T-helper 2 cell treated with Interferon-gamma antibody and Interleukin-4, amounts not matched to agents 5 μg/mL and 100 μg/mL, for 36 hours (primary cell): ENCODE data around the gene RNF150.
"Not testable (repeated sequence)": the region's sequence is repeated elsewhere in the genome, so short reads cannot be mapped to it uniquely, and the experiment has no call there.

Source experiments
- DNase-seq: peaks from one replicate; pipeline ENCODE4 v3.0.0; 2021; ENCODE audit warnings: low spot score
- H3K27ac Mint-ChIP-seq: one replicate; pipeline ENCODE4 v1.8.0; 2021; ENCODE audit warnings: mild to moderate bottlenecking, mixed read lengths
- H3K27me3 Mint-ChIP-seq: one replicate; pipeline ENCODE4 v1.8.0; 2021; ENCODE audit warnings: low read depth, mixed read lengths
- H3K36me3 Mint-ChIP-seq: one replicate; pipeline ENCODE4 v1.8.0; 2021; ENCODE audit warnings: low read depth, mixed read lengths
- H3K4me1 Mint-ChIP-seq: one replicate; pipeline ENCODE4 v1.8.0; 2021; ENCODE audit warnings: low read depth, mixed read lengths
- H3K4me3 Mint-ChIP-seq: one replicate; pipeline ENCODE4 v1.8.0; 2022; ENCODE audit warnings: mild to moderate bottlenecking, moderate library complexity, mixed read lengths
- H3K9me3 Mint-ChIP-seq: one replicate; pipeline ENCODE4 v1.8.0; 2021; ENCODE audit warnings: mixed read lengths

The RNF150 gene

DNA sequence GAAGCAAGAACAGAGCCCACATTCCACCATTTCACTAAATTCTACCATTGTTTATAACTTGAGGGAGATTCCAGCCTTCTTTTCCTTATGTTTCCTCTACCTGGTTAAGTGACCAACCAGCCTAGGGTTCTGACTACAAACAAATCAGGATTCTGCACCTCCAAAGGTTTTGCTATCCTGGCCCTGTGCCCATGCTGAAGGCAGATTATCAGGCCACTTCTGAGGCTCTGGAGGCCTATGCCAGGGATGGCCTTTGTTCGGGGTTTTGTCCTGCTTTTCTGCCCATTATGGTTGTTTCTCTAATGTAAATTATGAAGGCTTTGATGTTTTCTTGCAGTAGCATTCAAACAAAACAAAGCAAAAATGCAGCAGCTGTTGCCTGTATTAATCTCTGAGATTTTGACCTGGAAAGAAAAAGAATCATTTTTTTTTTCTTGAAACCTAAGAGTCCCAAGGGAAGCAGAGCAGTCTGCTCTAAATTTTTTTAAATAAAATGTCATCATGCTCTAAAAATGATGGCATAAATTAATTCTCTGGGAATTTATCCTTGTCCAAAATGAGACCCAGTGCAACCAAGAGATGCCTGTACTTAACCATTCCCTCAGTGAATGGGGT lies 55.6 kb downstream of the RNF150 start:
- no peak overlapping the region for H3K27ac Mint-ChIP-seq
- DNase-seq = no peak
- no peaks in the 10 kb centered on the region for H3K4me1 Mint-ChIP-seq
- H3K27me3 Mint-ChIP-seq = no peaks in the 10 kb centered on the region
- H3K4me3 Mint-ChIP-seq = no peak overlapping the region
- no peaks in the 10 kb centered on the region for H3K9me3 Mint-ChIP-seq
- no peaks in the 10 kb centered on the region for H3K36me3 Mint-ChIP-seq

DNA sequence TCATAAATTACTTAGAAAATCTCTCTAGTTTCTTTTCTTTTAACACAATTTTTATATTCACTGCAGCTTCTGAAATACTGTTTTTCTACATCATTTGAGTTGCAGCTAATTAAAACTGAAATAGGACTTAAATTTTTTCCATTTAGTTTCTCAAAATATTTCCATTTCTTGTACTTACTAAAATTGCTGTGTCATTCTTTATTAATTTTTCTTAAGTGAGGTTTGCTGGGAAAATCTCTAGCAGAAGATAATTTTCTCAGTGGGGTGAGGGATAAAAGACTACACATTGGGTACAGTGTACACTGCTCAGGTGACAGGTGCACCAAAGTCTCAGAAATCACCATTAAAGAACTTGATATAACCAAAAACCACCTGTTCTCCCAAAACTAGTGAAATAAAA lies 57.7 kb downstream of the RNF150 start:
- H3K27me3 Mint-ChIP-seq = no peaks in the 10 kb centered on the region
- no peaks in the 10 kb centered on the region for H3K36me3 Mint-ChIP-seq
- no peaks in the 10 kb centered on the region for H3K4me1 Mint-ChIP-seq
- H3K4me3 Mint-ChIP-seq = no peak overlapping the region
- no peaks in the 10 kb centered on the region for H3K9me3 Mint-ChIP-seq
- no peak for DNase-seq
- H3K27ac Mint-ChIP-seq = no peak overlapping the region

DNA sequence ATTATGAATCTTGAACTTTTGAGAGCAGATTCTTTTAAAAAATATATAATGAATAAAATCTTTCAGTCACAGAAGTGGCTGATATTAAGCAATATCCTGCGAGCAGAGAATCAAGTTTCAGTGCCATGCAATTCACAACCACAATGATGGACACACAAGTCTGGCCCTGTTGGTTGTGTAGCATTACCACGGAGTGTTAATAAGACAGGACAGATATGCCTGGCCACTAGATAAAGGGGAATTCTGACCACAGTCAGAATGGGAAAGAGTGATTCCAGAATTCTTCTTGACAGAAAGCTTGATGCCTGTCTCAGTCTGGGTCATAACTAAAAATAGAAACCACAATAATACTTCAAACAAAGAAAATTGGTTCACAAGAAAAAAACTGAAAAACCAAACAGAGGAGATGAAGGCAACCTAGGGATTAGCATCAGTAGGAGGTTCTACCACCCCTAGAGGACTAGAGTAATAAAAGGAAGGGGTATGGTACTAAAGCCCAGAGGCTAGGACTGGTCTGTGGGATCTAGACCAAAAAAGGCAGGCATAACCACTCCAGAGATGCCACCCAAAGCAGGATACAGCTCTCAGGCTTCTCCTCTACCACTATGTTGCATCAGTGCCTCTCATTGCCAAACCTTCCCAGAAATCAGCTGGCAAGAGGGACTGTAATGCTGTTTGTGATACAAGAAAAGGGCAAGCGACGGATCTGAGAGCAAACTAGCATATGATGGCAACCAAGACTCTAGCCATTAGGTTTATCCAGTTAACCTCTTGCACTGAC lies 59.0 kb downstream of the RNF150 start:
- no peaks in the 10 kb centered on the region for H3K4me1 Mint-ChIP-seq
- no peaks in the 10 kb centered on the region for H3K27me3 Mint-ChIP-seq
- no peak for DNase-seq
- H3K9me3 Mint-ChIP-seq = no peaks in the 10 kb centered on the region
- H3K27ac Mint-ChIP-seq = no peak overlapping the region
- H3K36me3 Mint-ChIP-seq = no peaks in the 10 kb centered on the region
- H3K4me3 Mint-ChIP-seq = no peak overlapping the region

DNA sequence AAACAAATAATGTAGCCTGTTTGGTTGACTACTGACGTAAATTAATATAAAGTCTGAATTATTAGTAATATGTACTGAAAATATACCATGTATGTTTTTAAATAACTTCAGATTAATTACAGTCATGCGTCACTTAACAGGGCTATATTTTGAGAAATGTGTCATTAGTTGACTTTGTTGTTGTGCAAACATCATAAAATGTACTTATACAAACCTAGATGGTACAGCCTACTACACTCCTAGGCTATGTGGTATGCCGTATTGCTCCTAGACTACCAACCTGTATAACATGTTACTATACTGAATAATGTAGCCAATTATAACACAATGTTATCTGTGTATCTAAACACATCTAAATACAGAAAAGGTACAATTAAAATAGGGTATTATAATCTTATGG lies 66.6 kb downstream of the RNF150 start:
- Mint-ChIP-seq H3K4me1 (no peaks in the 10 kb centered on the region), H3K4me3 (no peak overlapping the region), H3K27ac (no peak overlapping the region), H3K27me3 (no peaks in the 10 kb centered on the region), H3K36me3 (no peaks in the 10 kb centered on the region), H3K9me3 (no peaks in the 10 kb centered on the region)
- DNase-seq = no peak

DNA sequence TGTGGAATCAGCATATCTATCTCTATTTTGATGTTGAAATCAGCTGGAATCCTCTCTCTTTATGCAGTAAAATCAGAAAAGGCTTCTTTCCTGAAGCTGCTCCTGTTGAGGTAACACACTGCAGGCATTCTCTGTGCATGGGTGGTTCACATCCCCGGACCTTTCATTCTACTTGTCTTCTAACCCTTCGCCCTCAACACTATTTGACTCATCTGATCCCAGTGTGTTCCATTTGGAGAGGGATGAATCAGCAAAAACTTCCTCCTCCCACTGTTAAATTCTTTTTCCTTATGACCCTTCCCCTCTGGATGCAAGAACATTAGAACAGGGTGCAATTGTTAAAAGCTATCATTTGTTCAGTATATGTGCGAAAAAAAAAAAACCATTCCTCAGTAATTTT lies 67.4 kb downstream of the RNF150 start:
- no peak for DNase-seq
- no peak overlapping the region for H3K4me3 Mint-ChIP-seq
- no peaks in the 10 kb centered on the region for H3K4me1 Mint-ChIP-seq
- no peaks in the 10 kb centered on the region for H3K36me3 Mint-ChIP-seq
- H3K27ac Mint-ChIP-seq = no peak overlapping the region
- H3K9me3 Mint-ChIP-seq = no peaks in the 10 kb centered on the region
- H3K27me3 Mint-ChIP-seq = no peaks in the 10 kb centered on the region

DNA sequence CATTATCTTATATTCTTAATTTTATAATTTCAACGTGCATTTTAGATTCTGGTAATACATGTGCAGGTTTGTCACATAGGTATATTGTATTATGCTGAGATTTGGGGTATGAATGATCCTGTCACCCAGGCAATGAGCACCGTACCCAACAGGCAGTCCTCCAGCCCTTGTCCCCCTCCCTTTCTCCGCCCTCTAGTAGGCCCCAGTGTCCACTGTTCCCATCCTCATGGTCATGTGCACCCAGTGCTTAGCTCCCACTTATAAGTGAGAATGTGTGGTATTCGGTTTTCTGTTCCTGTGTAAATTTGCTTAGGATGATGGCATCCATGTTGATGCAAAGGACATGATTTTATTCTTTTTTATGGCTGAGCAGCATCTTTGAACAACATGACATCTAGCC lies 70.6 kb downstream of the RNF150 start:
- H3K9me3 Mint-ChIP-seq = no peaks in the 10 kb centered on the region
- H3K27me3 Mint-ChIP-seq = no peaks in the 10 kb centered on the region
- H3K4me3 Mint-ChIP-seq = no peak overlapping the region
- no peak for DNase-seq
- H3K27ac Mint-ChIP-seq = no peak overlapping the region
- H3K4me1 Mint-ChIP-seq = no peaks in the 10 kb centered on the region
- H3K36me3 Mint-ChIP-seq = no peaks in the 10 kb centered on the region

DNA sequence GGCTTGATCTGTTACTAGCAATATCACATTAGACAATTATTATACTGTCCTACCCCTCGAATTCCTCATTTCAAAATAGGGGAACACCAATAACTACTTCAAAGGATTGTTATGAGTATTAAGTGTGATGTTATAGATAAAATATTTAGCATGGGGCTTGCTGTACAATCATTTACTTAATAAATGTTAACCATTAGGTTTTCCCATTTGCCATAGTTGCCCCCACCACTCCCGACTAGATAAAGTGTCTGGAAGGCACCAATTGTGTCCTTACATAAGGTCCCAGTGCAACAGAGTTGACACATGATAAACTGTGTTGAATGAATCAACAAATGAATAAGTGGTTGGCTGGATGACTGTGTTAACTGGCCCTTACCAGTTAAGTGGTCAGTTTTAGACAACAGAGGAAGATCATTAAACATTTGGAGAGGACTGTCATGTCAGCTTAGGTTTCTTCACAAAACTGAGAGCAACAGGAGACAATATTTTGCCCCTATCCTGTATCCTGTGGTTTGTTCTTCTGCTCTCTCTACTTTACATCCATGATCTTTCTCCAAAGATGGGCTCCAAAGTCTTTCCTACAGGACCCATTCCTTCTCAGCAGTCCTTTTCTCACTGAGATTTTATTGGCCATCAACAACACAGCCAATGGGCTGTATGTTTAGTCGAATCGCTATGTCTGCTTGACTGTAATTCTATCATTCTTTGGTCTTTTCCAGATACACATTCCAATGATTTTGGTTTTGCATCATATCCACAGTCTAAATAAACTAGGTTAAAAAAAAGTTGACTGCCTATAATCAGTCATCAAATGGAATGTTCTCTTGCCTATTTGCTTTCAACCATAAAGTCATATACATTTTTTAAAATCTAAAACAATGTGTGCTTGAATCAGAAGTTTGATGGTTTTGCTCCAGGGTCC lies 74.4 kb downstream of the RNF150 start:
- DNase-seq = no peak
- Mint-ChIP-seq H3K9me3 (no peaks in the 10 kb centered on the region), H3K36me3 (no peaks in the 10 kb centered on the region), H3K27ac (no peak overlapping the region), H3K4me3 (no peak overlapping the region), H3K27me3 (no peaks in the 10 kb centered on the region), H3K4me1 (no peaks in the 10 kb centered on the region)

DNA sequence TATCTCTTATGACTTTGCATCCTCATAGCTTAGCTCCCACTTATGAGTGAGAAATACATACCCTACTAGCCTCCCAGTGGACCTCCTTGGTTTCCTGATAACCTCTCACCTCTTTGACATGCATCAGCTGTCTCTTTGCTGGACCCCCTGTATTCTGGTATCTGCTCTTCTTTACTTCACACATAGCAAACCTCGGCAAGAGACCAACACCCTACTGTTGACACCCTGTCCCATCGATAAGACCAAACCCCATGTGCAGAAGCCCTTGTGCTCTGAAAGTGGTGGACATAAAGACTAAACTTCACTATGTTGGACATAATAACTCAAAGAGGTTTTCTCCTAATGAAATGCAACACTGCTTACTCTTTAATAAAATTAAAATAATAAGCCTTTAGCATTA lies 75.7 kb downstream of the RNF150 start:
- no peaks in the 10 kb centered on the region for H3K36me3 Mint-ChIP-seq
- no peak for DNase-seq
- no peaks in the 10 kb centered on the region for H3K27me3 Mint-ChIP-seq
- H3K4me1 Mint-ChIP-seq = no peaks in the 10 kb centered on the region
- no peak overlapping the region for H3K27ac Mint-ChIP-seq
- no peak overlapping the region for H3K4me3 Mint-ChIP-seq
- no peaks in the 10 kb centered on the region for H3K9me3 Mint-ChIP-seq

DNA sequence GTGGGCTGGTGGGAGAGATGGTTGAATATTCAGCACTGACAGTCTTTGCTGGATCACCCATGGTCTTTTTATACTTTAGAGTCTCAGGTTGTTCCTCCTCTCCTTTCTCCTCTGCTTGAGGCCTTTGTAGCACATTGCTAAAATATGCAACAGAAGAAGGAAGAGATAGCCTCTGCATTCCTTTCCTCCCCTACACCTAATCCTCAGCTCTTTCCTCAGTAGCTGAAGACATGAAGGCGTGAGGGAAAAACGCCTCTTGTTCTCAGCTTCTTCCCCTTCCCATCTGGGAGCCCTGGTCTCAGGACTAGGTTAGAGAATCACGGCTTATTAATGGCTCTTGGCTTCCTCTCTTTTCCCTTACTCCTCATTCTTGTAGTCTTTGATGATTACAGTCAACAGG lies 76.8 kb downstream of the RNF150 start:
- Mint-ChIP-seq H3K27me3 (no peaks in the 10 kb centered on the region), H3K4me1 (no peaks in the 10 kb centered on the region), H3K36me3 (no peaks in the 10 kb centered on the region), H3K9me3 (peaks cover 6% of the 10 kb centered on the region), H3K4me3 (no peak overlapping the region), H3K27ac (no peak overlapping the region)
- no peak for DNase-seq

DNA sequence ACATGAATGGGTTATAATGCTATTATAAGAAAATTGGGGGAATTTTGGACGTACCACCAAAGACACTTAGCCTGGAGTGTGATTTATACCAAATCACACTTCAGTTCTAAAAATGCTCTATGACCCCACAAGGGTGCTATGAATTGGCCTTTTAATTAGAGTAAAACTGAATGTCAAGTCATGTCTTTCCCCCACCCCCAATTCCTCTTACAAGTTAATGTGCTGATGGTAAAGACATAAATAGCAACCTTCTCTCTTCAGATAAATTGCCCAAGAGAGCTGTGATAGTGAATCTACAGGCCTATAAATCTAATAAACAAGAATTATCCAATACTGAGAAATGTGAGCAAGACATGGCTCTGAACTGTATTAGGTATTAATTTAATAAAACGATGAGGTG lies 78.8 kb downstream of the RNF150 start:
- H3K9me3 Mint-ChIP-seq = peaks cover 9% of the 10 kb centered on the region
- H3K27me3 Mint-ChIP-seq = no peaks in the 10 kb centered on the region
- H3K36me3 Mint-ChIP-seq = no peaks in the 10 kb centered on the region
- H3K4me3 Mint-ChIP-seq = no peak overlapping the region
- no peak for DNase-seq
- no peaks in the 10 kb centered on the region for H3K4me1 Mint-ChIP-seq
- no peak overlapping the region for H3K27ac Mint-ChIP-seq

DNA sequence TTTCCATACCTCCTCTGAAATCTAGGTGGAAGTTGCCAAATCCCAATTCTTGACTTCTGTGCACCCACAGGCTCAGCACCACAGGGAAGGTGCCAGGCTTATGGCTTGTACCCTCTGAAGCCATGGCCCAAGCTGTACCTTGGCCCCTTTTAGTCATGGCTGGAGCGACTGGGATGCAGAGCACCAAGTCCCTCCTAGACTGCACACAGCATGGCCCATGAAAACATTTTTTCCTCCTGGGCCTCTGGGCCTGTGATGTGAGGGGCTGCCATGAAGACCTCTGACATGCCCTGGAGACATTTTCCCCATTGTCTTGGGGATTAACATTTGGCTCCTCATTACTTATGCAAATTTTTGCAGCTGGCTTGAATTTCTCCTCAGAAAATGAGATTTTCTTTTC lies 82.3 kb downstream of the RNF150 start:
- not testable (repeated sequence) for H3K4me1 Mint-ChIP-seq, H3K27ac Mint-ChIP-seq, DNase-seq, H3K9me3 Mint-ChIP-seq, H3K27me3 Mint-ChIP-seq, H3K4me3 Mint-ChIP-seq, H3K36me3 Mint-ChIP-seq

DNA sequence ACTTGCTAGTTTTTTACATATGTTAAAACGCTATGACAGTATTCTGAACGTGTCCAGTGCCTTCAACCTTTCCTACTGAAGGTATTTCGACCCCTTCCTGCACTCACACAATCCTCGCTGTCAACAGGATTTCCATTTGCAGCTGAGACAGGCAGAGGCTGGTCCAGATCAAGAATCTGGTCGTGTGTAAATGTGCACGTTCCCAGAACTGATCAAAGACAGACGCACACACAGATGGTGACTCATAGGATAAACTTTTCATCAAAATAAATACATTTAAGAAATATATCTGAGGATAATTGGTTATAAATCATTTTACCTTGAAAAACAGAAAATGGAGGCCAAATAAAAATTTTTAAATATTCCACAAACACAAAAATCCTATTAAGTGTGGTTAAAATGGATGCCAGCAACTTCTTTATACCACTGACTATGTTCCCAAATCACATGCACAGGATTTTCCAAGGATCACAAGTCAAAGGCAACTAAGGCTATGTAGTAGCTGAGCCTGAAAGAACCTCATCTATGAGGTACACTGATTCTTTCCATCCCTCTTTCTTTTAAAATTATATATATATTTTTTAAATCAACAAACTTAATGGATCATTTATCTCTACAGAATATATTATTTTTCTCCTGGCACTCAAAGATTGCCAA lies 85.9 kb downstream of the RNF150 start:
- no peaks in the 10 kb centered on the region for H3K36me3 Mint-ChIP-seq
- no peak overlapping the region for H3K27ac Mint-ChIP-seq
- no peak overlapping the region for H3K4me3 Mint-ChIP-seq
- DNase-seq = no peak
- H3K9me3 Mint-ChIP-seq = peaks cover 9% of the 10 kb centered on the region
- H3K27me3 Mint-ChIP-seq = no peaks in the 10 kb centered on the region
- H3K4me1 Mint-ChIP-seq = no peaks in the 10 kb centered on the region

DNA sequence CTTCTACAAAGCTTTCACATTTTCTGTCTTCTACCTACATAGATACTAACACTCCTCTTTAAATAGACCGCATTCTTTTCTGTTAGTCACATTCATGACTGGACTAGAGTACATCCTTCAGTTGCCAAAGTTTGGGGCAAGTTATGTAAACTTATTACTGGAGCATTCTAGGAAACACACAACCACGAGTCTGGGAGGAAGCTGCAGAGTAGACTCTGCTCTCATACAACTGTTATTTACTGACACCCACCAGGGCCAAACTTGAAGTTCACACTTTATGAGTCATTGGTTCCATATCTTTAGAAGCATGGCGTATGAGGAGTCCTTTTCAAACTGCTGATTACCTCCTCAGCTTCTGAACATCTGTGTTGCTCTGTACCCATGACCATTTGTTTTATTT lies 87.0 kb downstream of the RNF150 start:
- Mint-ChIP-seq H3K27me3 (no peaks in the 10 kb centered on the region), H3K27ac (no peak overlapping the region)

DNA sequence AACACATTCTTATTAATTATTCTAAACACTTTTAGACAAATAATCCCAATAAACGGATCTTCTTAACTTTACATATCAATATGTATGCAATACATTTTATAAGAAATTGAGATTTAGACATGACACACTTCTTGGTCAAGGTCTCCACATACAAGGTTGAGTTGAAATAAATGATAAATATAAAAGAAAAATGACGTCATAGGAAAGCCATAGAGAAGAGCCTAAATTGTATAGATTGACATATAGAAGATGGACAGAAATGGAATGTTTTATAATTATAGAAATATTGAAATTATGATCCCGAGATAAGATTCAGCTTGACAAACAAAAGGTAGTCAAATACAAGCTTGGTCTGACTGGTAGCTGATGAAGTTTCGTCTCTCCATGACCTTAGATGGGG lies 87.4 kb downstream of the RNF150 start:
- no peaks in the 10 kb centered on the region for H3K27me3 Mint-ChIP-seq
- no peaks in the 10 kb centered on the region for H3K4me1 Mint-ChIP-seq
- H3K9me3 Mint-ChIP-seq = no peaks in the 10 kb centered on the region
- no peak for DNase-seq
- H3K4me3 Mint-ChIP-seq = no peak overlapping the region
- H3K27ac Mint-ChIP-seq = no peak overlapping the region
- no peaks in the 10 kb centered on the region for H3K36me3 Mint-ChIP-seq

More for the DNA sequence above, 87.0 kb downstream of the RNF150 start:
- Mint-ChIP-seq H3K36me3 (no peaks in the 10 kb centered on the region), H3K4me3 (no peak overlapping the region), H3K9me3 (peaks cover under 1% of the 10 kb centered on the region), H3K4me1 (no peaks in the 10 kb centered on the region)
- no peak for DNase-seq
